NCI-H2196 (cell line): ENCODE measurements around the gene GAREM1.

Source experiments
- DNase-seq: peaks from one replicate; lab custom pipeline; 2025; ENCODE audit not compliant: unreplicated experiment; lab: John Stamatoyannopoulos, UW

GAREM1 gene

GRCh38 chr18:32459361-32460101, 11.2 kb downstream of the GAREM1 start:
- DNase-seq: no peak

- no peak for DNase-seq
Observed at GRCh38 chr18:32455361-32455760, 15.3 kb downstream of the GAREM1 start.

GRCh38 chr18:32454593-32454992, 16.1 kb downstream of the GAREM1 start:
- no peak for DNase-seq

GRCh38 chr18:32450874-32451273, 19.8 kb downstream of the GAREM1 start:
- no peak for DNase-seq

GRCh38 chr18:32450026-32450691, 20.5 kb downstream of the GAREM1 start:
- no peak for DNase-seq

GRCh38 chr18:32446780-32447179, 23.9 kb downstream of the GAREM1 start:
- no peak for DNase-seq

- DNase-seq: no peak
Observed at GRCh38 chr18:32445846-32446245, 24.8 kb downstream of the GAREM1 start.

- no peak for DNase-seq
Observed at GRCh38 chr18:32443706-32444215, 26.9 kb downstream of the GAREM1 start.

GRCh38 chr18:32443033-32443705, 27.5 kb downstream of the GAREM1 start:
- DNase-seq: no peak

- no peak for DNase-seq
Observed at GRCh38 chr18:32442575-32442974, 28.1 kb downstream of the GAREM1 start.

GRCh38 chr18:32441533-32441932, 29.1 kb downstream of the GAREM1 start:
- DNase-seq: no peak

- no peak for DNase-seq
Observed at GRCh38 chr18:32440518-32440917, 30.2 kb downstream of the GAREM1 start.

- no peak for DNase-seq
Observed at GRCh38 chr18:32439802-32440201, 30.9 kb downstream of the GAREM1 start.

GRCh38 chr18:32439241-32439640, 31.4 kb downstream of the GAREM1 start:
- DNase-seq: no peak

GRCh38 chr18:32438173-32438572, 32.5 kb downstream of the GAREM1 start:
- DNase-seq: no peak

- no peak for DNase-seq
Observed at GRCh38 chr18:32437100-32437834, 33.4 kb downstream of the GAREM1 start.

GRCh38 chr18:32435631-32436500, 34.8 kb downstream of the GAREM1 start:
- no peak for DNase-seq

- DNase-seq: no peak
Observed at GRCh38 chr18:32431753-32432152, 38.9 kb downstream of the GAREM1 start.

- DNase-seq: no peak
Observed at GRCh38 chr18:32429402-32429801, 41.3 kb downstream of the GAREM1 start.
